MM.1S (cell line): ENCODE results near the gene TPRG1.

ENCODE experiments used
- DNase-seq: peaks from one replicate; pipeline ENCODE4 v3.0.0-alpha.2; 2015
- H2AFZ ChIP-seq: fragments of 300-600 bp; sonication (generic); 2 replicates; pipeline ENCODE4 v1.6.0; 2016; ENCODE audit warnings: antibody characterized with exemption, low read length
- H3F3A ChIP-seq: fragments of 300-600 bp; sonication (generic); 2 replicates; pipeline ENCODE4 v1.6.1; 2016; ENCODE audit warnings: mild to moderate bottlenecking, antibody characterized with exemption, low read length, moderate library complexity, mixed read lengths; ENCODE audit not compliant: insufficient read depth
- H3K27ac ChIP-seq: fragments of 300-600 bp; sonication (generic); 2 replicates; pipeline ENCODE4 v1.5.1; 2016; ENCODE audit warnings: mild to moderate bottlenecking, low read length
- H3K27me3 ChIP-seq: fragments of 300-600 bp; sonication (generic); replicated peaks from 2 replicates; pipeline ENCODE4 v1.6.0; 2016; ENCODE audit warnings: low read length; ENCODE audit not compliant: insufficient read depth
- H3K36me3 ChIP-seq: fragments of 300-600 bp; sonication (generic); replicated peaks from 2 replicates; pipeline ENCODE4 v1.6.1; 2016; ENCODE audit warnings: mild to moderate bottlenecking, low read length, mixed read lengths; ENCODE audit not compliant: insufficient read depth
- H3K4me1 ChIP-seq: fragments of 300-600 bp; sonication (generic); 2 replicates; pipeline ENCODE4 v1.6.1; 2016; ENCODE audit warnings: low read length, mixed read lengths
- H3K4me2 ChIP-seq: fragments of 300-600 bp; sonication (generic); 2 replicates; pipeline ENCODE4 v1.6.0; 2016; ENCODE audit warnings: low read depth, low read length
- H3K4me3 ChIP-seq: fragments of 300-600 bp; sonication (generic); 2 replicates; pipeline ENCODE4 v1.5.1; 2016; ENCODE audit warnings: low read length, mixed read lengths
- H3K79me2 ChIP-seq: fragments of 300-600 bp; sonication (generic); 2 replicates; pipeline ENCODE4 v1.6.1; 2016; ENCODE audit warnings: mixed run types, low read length, mixed read lengths
- H3K9ac ChIP-seq: fragments of 300-600 bp; sonication (generic); 2 replicates; pipeline ENCODE4 v1.6.1; 2016; ENCODE audit warnings: low read length, mixed read lengths
- H3K9me2 ChIP-seq: fragments of 300-600 bp; sonication (generic); replicated peaks from 2 replicates; pipeline ENCODE4 v1.6.1; 2016; ENCODE audit warnings: mild to moderate bottlenecking, low read length, mixed read lengths; ENCODE audit not compliant: insufficient read depth
- H3K9me3 ChIP-seq: fragments of 300-600 bp; sonication (generic); replicated peaks from 2 replicates; pipeline ENCODE4 v1.6.1; 2016; ENCODE audit warnings: mild to moderate bottlenecking, low read length, mixed read lengths; ENCODE audit not compliant: insufficient read depth
- H4K20me1 ChIP-seq: fragments of 300-600 bp; sonication (generic); 2 replicates; pipeline ENCODE4 v1.6.1; 2016; ENCODE audit warnings: mild to moderate bottlenecking, low read length, moderate library complexity, mixed read lengths; ENCODE audit not compliant: insufficient read depth
- EZH2 ChIP-seq: fragments of 300-600 bp; sonication (generic); optimal IDR thresholded peaks from 2 replicates; pipeline ENCODE3; 2017; ENCODE audit warnings: low read depth, mild to moderate bottlenecking, antibody characterized with exemption, low read length, mixed read lengths
- EZH2phosphoT487 ChIP-seq: fragments of 300-600 bp; sonication (generic); IDR thresholded peaks from 2 replicates; pipeline ENCODE4 v1.6.1; 2018; ENCODE audit warnings: antibody characterized with exemption, low read length
- TF ChIP-seq, protein P1 (sequence below): fragments of 300-600 bp; sonication (generic); IDR thresholded peaks from 2 replicates; pipeline ENCODE4 v1.5.1; 2016; ENCODE audit warnings: antibody characterized with exemption, low read length, mixed read lengths

The TPRG1 gene

DNA sequence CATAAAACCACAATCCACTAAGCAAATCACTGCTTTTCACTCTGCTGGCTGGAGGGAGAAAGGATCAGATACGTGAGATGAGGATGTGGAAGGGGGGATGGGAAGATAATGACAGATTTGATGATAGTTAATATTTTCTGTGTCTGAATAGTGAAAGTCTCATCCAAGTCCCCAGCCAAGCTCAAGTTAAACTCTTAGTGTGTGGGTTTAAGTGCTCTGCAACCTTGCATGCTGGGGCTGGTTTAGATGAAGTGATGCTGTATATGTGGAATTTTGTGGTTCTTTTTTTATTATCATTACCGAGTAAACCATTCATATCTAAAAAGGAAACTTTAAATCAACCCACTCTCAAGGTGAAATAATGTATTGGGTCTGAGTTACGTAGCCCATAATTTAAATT, 111.0 kb downstream of the TPRG1 start:
- H3F3A ChIP-seq, result 0 out of 2 replicates have a peak, but pooled peaks cover 3% of the 10 kb centered on the region
- no peak for TF ChIP-seq EZH2phosphoT487
- TF ChIP-seq, protein P1, sequence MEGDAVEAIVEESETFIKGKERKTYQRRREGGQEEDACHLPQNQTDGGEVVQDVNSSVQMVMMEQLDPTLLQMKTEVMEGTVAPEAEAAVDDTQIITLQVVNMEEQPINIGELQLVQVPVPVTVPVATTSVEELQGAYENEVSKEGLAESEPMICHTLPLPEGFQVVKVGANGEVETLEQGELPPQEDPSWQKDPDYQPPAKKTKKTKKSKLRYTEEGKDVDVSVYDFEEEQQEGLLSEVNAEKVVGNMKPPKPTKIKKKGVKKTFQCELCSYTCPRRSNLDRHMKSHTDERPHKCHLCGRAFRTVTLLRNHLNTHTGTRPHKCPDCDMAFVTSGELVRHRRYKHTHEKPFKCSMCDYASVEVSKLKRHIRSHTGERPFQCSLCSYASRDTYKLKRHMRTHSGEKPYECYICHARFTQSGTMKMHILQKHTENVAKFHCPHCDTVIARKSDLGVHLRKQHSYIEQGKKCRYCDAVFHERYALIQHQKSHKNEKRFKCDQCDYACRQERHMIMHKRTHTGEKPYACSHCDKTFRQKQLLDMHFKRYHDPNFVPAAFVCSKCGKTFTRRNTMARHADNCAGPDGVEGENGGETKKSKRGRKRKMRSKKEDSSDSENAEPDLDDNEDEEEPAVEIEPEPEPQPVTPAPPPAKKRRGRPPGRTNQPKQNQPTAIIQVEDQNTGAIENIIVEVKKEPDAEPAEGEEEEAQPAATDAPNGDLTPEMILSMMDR, result no peak
- TF ChIP-seq EZH2, result no peak

DNA sequence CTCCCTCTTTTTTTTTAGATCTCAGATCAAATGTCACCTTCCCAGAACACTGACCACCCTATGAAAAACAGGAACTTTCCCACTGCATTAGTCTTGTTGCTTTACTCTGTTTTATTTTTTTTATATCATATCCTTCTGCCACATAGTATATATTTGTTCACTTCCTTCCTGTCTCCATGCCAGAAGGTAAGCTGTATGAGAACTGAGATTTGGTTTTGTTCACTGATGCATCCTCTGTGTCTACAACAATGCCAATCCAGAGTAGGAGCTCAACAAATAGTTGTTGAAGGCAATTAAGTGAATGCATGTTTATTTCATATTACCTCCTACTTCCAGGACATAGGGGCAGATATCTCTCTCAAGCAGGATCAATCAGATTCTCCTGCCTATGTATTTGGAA, 114.4 kb downstream of the TPRG1 start:
- peak; percentile 27 for DNase-seq
- TF ChIP-seq EZH2 (no peak), EZH2phosphoT487 (no peak)
- TF ChIP-seq, protein P1, result no peak
- Histone ChIP-seq H3K27me3 (no peaks in the 10 kb centered on the region), H3K79me2 (no peaks in the 10 kb centered on the region), H3F3A (peaks cover 20% of the 10 kb centered on the region), H3K4me3 (no peak overlapping the region), H3K27ac (no peak overlapping the region), H3K4me2 (peak overlapping the region; percentile 6; the same call in 1 of the 2 replicates), H3K9me3 (no peaks in the 10 kb centered on the region), H2AFZ (no peak overlapping the region), H3K9ac (no peak overlapping the region), H4K20me1 (no peaks in the 10 kb centered on the region), H3K9me2 (no peaks in the 10 kb centered on the region), H3K4me1 (peaks cover 35% of the 10 kb centered on the region), H3K36me3 (no peaks in the 10 kb centered on the region)

More for the DNA sequence above, 111.0 kb downstream of the TPRG1 start:
- H3K9ac ChIP-seq, result no peak overlapping the region
- no peak overlapping the region for H2AFZ ChIP-seq
- no peak for DNase-seq
- H3K36me3 ChIP-seq, result no peaks in the 10 kb centered on the region
- H3K27ac ChIP-seq, result no peak overlapping the region
- H4K20me1 ChIP-seq, result no peaks in the 10 kb centered on the region
- H3K4me3 ChIP-seq, result no peak overlapping the region
- H3K27me3 ChIP-seq, result no peaks in the 10 kb centered on the region
- no peaks in the 10 kb centered on the region for H3K9me3 ChIP-seq
- no peaks in the 10 kb centered on the region for H3K79me2 ChIP-seq
- no peaks in the 10 kb centered on the region for H3K9me2 ChIP-seq
- peaks cover 15% of the 10 kb centered on the region for H3K4me1 ChIP-seq
- H3K4me2 ChIP-seq, result no peak overlapping the region

DNA sequence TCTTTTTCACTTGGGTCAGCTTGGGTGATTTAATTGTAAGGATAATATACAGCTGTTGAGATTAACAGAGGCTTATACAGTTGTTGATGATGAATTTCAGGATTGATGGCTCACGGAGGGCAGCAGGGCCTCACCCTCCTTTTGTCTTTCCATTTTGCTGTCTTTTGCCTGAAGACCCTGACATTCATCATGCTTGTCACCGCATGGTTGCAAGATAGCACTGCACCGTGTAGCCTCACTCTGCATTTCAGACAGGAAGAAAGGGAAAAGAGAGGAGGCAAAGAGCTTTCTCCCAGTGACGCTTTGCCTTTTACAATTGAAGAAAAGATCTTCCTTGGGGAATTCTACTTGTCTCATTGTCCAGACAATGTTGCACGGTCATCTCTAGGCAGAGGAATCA, 115.1 kb downstream of the TPRG1 start:
- no peak overlapping the region for H3K27ac ChIP-seq

More for the DNA sequence above, 115.1 kb downstream of the TPRG1 start:
- Histone ChIP-seq H2AFZ (no peak overlapping the region), H3K4me3 (no peak overlapping the region), H4K20me1 (no peaks in the 10 kb centered on the region), H3K27me3 (no peaks in the 10 kb centered on the region), H3K4me1 (peaks cover 35% of the 10 kb centered on the region), H3K4me2 (no peak overlapping the region), H3K9me3 (no peaks in the 10 kb centered on the region), H3F3A (peaks cover 20% of the 10 kb centered on the region), H3K79me2 (no peaks in the 10 kb centered on the region), H3K9me2 (no peaks in the 10 kb centered on the region), H3K9ac (no peak overlapping the region), H3K36me3 (no peaks in the 10 kb centered on the region)
- TF ChIP-seq, protein P1, result no peak
- TF ChIP-seq EZH2, result no peak
- no peak for TF ChIP-seq EZH2phosphoT487
- no peak for DNase-seq
